Colonic mucosa (tissue), 4 donors: ENCODE measurements around the gene HSFX3. TPM values are rescaled to one million over a fixed set of nuclear protein-coding genes. Genes with fewer than 3 reads are reported as not detected.

ENCODE experiments used
- DNase-seq: peaks from one replicate; pipeline ENCODE4 v3.0.0-alpha.2; 2020
- H3K27ac ChIP-seq: fragments of 200-600 bp; one replicate; pipeline ENCODE4 v1.8.0; 2021
- H3K27me3 ChIP-seq: fragments of 200-600 bp; one replicate; pipeline ENCODE4 v1.8.0; 2021
- H3K36me3 ChIP-seq: fragments of 200-600 bp; one replicate; pipeline ENCODE4 v1.8.0; 2021
- H3K4me1 ChIP-seq: fragments of 200-600 bp; one replicate; pipeline ENCODE4 v1.8.0; 2021; ENCODE audit warnings: mild to moderate bottlenecking
- H3K4me3 ChIP-seq: fragments of 200-600 bp; one replicate; pipeline ENCODE4 v1.8.0; 2021
- H3K9ac ChIP-seq, 2 donors: one replicate each; pipeline ENCODE4 v1.7.0; 2013; ENCODE audit warnings: control low read depth in 2 of 2, low read depth in 2 of 2, low read length in 2 of 2
- H3K9me3 ChIP-seq: fragments of 200-600 bp; one replicate; pipeline ENCODE4 v1.8.0; 2021
- intact Hi-C: fragments of 100-400 bp; cut with DNase I; formaldehyde crosslinking; loops from one replicate; pipeline ENCODE4 v1.14.1; 2022
- total RNA-seq, 2 donors: library from RNA; stranded (reverse); fragmentation: NEBNext Ultra II Directional in 1 of 2; extraction: Animal tissue kit (Norgen Biotek cat#: 25700) in 1 of 2; gene quantifications; one replicate each; pipeline ENCODE4 v1.2.1, GENCODE V29; 2021
- TF ChIP-seq, protein P1 (sequence below): fragments of 200-600 bp; IDR thresholded peaks from one replicate; pipeline ENCODE4 v1.8.0; 2022; ENCODE audit warnings: antibody characterized with exemption, mild to moderate bottlenecking
- donor health status: healthy.
- donor health status: DM: no; HTN: no; CAD: no.
- donor health status: DM: no; HTN: no; CAD: no.

HSFX3 gene
- total RNA-seq, 2 donors from 2014 or later = not detected

- Histone ChIP-seq H3K4me1 (no peaks in the 10 kb centered on the region), H3K9me3 (no peaks in the 10 kb centered on the region), H3K9ac (no peak overlapping the region), H3K4me3 (no peak overlapping the region), H3K27ac (no peak overlapping the region), H3K27me3 (no peaks in the 10 kb centered on the region), H3K36me3 (no peaks in the 10 kb centered on the region)
- TF ChIP-seq, protein P1, sequence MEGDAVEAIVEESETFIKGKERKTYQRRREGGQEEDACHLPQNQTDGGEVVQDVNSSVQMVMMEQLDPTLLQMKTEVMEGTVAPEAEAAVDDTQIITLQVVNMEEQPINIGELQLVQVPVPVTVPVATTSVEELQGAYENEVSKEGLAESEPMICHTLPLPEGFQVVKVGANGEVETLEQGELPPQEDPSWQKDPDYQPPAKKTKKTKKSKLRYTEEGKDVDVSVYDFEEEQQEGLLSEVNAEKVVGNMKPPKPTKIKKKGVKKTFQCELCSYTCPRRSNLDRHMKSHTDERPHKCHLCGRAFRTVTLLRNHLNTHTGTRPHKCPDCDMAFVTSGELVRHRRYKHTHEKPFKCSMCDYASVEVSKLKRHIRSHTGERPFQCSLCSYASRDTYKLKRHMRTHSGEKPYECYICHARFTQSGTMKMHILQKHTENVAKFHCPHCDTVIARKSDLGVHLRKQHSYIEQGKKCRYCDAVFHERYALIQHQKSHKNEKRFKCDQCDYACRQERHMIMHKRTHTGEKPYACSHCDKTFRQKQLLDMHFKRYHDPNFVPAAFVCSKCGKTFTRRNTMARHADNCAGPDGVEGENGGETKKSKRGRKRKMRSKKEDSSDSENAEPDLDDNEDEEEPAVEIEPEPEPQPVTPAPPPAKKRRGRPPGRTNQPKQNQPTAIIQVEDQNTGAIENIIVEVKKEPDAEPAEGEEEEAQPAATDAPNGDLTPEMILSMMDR = no peak
- intact Hi-C loops = no loop called here
- no peak for DNase-seq
Measured at GRCh38 chrX:149499766-149500165, 50.0 kb downstream of the HSFX3 start.

DNA sequence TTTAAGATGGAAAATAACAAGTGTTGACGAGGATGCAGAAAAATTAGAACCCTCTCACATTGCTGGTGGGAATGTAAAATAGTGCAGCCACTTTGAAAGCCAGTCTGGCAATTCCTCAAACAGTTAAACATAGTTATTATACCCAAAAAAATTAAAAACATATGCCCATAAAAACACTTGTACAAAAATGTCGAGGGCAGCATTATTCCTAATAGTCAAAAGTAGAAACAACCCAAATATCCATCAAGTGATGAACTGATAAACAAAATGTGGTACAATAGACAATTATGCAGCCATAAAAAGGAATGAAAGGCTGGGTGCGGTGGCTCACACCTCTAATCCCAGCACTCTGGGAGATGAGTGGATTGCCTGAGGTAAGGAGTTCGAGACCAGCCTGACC lies 51.0 kb downstream of the HSFX3 start:
- intact Hi-C loops = no loop called here
- H3K4me3 ChIP-seq = no peak overlapping the region
- H3K9me3 ChIP-seq = no peaks in the 10 kb centered on the region
- H3K4me1 ChIP-seq = no peaks in the 10 kb centered on the region
- H3K27me3 ChIP-seq = no peaks in the 10 kb centered on the region
- H3K36me3 ChIP-seq = no peaks in the 10 kb centered on the region
- H3K9ac ChIP-seq = no peak overlapping the region
- DNase-seq = no peak
- TF ChIP-seq, protein P1 = no peak
- no peak overlapping the region for H3K27ac ChIP-seq

Other genes with a start within 250 kb of the HSFX3 start
- 10 to 100 TPM; 23.9 to 32.5 TPM for gene IDS, start 44.6 kb downstream of the HSFX3 start, total RNA-seq
- 10 to 100 TPM; 27.1 to 30.9 TPM for gene EOLA1, start 8.9 kb downstream of the HSFX3 start, total RNA-seq
- gene MAGEA9B, start 37.5 kb upstream of the HSFX3 start, total RNA-seq = not detected
- gene HSFX2, start 45.4 kb upstream of the HSFX3 start, total RNA-seq = not detected
- gene TMEM185A, start 81.9 kb upstream of the HSFX3 start, total RNA-seq = 10 to 100 TPM; 12.5 to 18.8 TPM
- not detected for gene MAGEA11, start 162.1 kb upstream of the HSFX3 start, total RNA-seq
- gene HSFX1, start 224.1 kb upstream of the HSFX3 start, total RNA-seq = 1 to 10 TPM in 1 of 2 donors, under 1 TPM in 1; 0.74 to 2.0 TPM
- gene MAGEA9, start 232.0 kb upstream of the HSFX3 start, total RNA-seq = not detected